GM23338 (cell line): ENCODE measurements around the gene CELF4. TPM values are rescaled to one million over a fixed set of nuclear protein-coding genes. Genes with fewer than 3 reads are reported as not detected.
A peak's percentile ranks its signal among the peaks of the same experiment; 100 is the strongest.

Experiments used
- ATAC-seq: fragments of 200-7000 bp; cut with Tn5 transposase; 3 replicates; pipeline ENCODE4 v1.9.1; 2020
- DNase-seq: peaks from one replicate; pipeline ENCODE4 v3.0.0-alpha.2; 2015; ENCODE audit warnings: low spot score
- H2AFZ ChIP-seq: fragments of 200-600 bp; sonication (generic); 2 replicates; pipeline ENCODE4 v1.8.0; 2016; ENCODE audit warnings: antibody characterized with exemption, mild to moderate bottlenecking, moderate library complexity
- H3F3A ChIP-seq: fragments of 200-600 bp; sonication (generic); replicated peaks from 2 replicates; pipeline ENCODE4 v1.8.0; 2017; ENCODE audit warnings: antibody characterized with exemption, mixed run types, low read depth
- H3K27ac ChIP-seq: fragments of 200-600 bp; sonication (generic); 2 replicates; pipeline ENCODE4 v1.6.1; 2016; ENCODE audit warnings: low read depth
- H3K27me3 ChIP-seq: fragments of 200-600 bp; sonication (generic); 2 replicates; pipeline ENCODE4 v1.8.0; 2016; ENCODE audit warnings: mild to moderate bottlenecking, mixed run types, moderate library complexity; ENCODE audit not compliant: insufficient read depth
- H3K36me3 ChIP-seq: fragments of 200-600 bp; sonication (generic); 2 replicates; pipeline ENCODE4 v1.8.0; 2016; ENCODE audit warnings: mild to moderate bottlenecking; ENCODE audit not compliant: insufficient read depth
- H3K4me1 ChIP-seq: fragments of 200-600 bp; sonication (generic); 2 replicates; pipeline ENCODE4 v1.8.0; 2016; ENCODE audit warnings: mild to moderate bottlenecking, moderate library complexity; ENCODE audit not compliant: insufficient read depth
- H3K4me2 ChIP-seq: fragments of 200-600 bp; sonication (generic); 2 replicates; pipeline ENCODE4 v1.7.1; 2017; ENCODE audit warnings: mixed run types
- H3K4me3 ChIP-seq: fragments of 200-600 bp; sonication (generic); 2 replicates; pipeline ENCODE4 v1.6.1; 2016; ENCODE audit warnings: mixed run types
- H3K79me2 ChIP-seq: fragments of 200-600 bp; sonication (generic); replicated peaks from 2 replicates; pipeline ENCODE4 v1.8.0; 2017; ENCODE audit warnings: mild to moderate bottlenecking; ENCODE audit not compliant: insufficient read depth
- H3K9me2 ChIP-seq: fragments of 200-600 bp; sonication (generic); 2 replicates; pipeline ENCODE4 v1.8.0; 2017; ENCODE audit not compliant: insufficient read depth
- H4K20me1 ChIP-seq: fragments of 200-600 bp; sonication (generic); replicated peaks from 2 replicates; pipeline ENCODE4 v1.8.0; 2017; ENCODE audit warnings: mild to moderate bottlenecking; ENCODE audit not compliant: insufficient read depth
- H3K27ac Mint-ChIP-seq: 2 replicates; pipeline ENCODE4 v1.8.0; 2020; ENCODE audit warnings: inconsistent platforms, mild to moderate bottlenecking, moderate library complexity, mixed read lengths
- H3K27me3 Mint-ChIP-seq: 3 replicates; pipeline ENCODE4 v1.8.0; 2022; ENCODE audit warnings: low read depth, mild to moderate bottlenecking, moderate library complexity, mixed read lengths, inconsistent platforms; ENCODE audit not compliant: insufficient read depth, poor library complexity
- H3K36me3 Mint-ChIP-seq: 3 replicates; pipeline ENCODE4 v1.8.0; 2021; ENCODE audit warnings: low read depth, mild to moderate bottlenecking, inconsistent platforms, moderate library complexity, mixed read lengths
- H3K4me1 Mint-ChIP-seq: 3 replicates; pipeline ENCODE4 v1.8.0; 2020; ENCODE audit warnings: mild to moderate bottlenecking, inconsistent platforms, mixed read lengths
- H3K4me3 Mint-ChIP-seq: 3 replicates; pipeline ENCODE4 v1.8.0; 2021; ENCODE audit warnings: moderate library complexity, mild to moderate bottlenecking, inconsistent platforms, mixed read lengths
- H3K9me3 Mint-ChIP-seq: 3 replicates; pipeline ENCODE4 v1.8.0; 2020; ENCODE audit warnings: moderate library complexity, mild to moderate bottlenecking, inconsistent platforms, mixed read lengths
- EZH2 ChIP-seq: fragments of 200-600 bp; sonication (generic); IDR thresholded peaks from one replicate; pipeline ENCODE4 v1.8.0; 2017; ENCODE audit warnings: antibody characterized with exemption, mild to moderate bottlenecking, low read depth; ENCODE audit not compliant: unreplicated experiment
- ZNF114 ChIP-seq: fragments of 250-450 bp; sonication (Bioruptor Pico); IDR thresholded peaks from 2 replicates; pipeline ENCODE4 v1.5.0; 2020; ENCODE audit warnings: mild to moderate bottlenecking, moderate library complexity
- polyA plus RNA-seq: library from polyadenylated mRNA; unstranded; fragments of >200 nt; fragmentation: Nextera tagmentation; extraction: Ambion mirVana; gene quantifications from 2 replicates; pipeline ENCODE4 v1.2.1, GENCODE V29; 2016
- total RNA-seq: library from RNA; depleted of rRNA; stranded (reverse); fragments of >200 nt; shearing (Covaris generic); gene quantifications from 2 replicates; pipeline ENCODE4 v1.2.3, GENCODE V29; 2014
- TF ChIP-seq, protein P1 (sequence below): fragments of 250-450 bp; sonication (Bioruptor Pico); IDR thresholded peaks from 2 replicates; pipeline ENCODE4 v1.5.0; 2020; ENCODE audit warnings: mild to moderate bottlenecking, moderate library complexity
- TF ChIP-seq, protein P2 (sequence below), 2 experiments: fragments of 200-600 bp in 1 of 2; sonication (generic) in 1 of 2; conservative IDR thresholded peaks; 2 replicates each; pipeline versions ENCODE4 v1.5.1 to v1.6.1; 2016 to 2017; ENCODE audit warnings: antibody characterized with exemption in 2 of 2, low read depth in 2 of 2, mild to moderate bottlenecking in 2 of 2, moderate library complexity in 1 of 2
- TF ChIP-seq, protein P3 (sequence below): IDR thresholded peaks from 2 replicates; pipeline ENCODE4 v1.6.1; 2016; ENCODE audit warnings: antibody characterized with exemption

CELF4 gene
- total and polyA plus RNA-seq, 2 experiments from 2014 or later, result 2.6 to 6.7 TPM

DNA sequence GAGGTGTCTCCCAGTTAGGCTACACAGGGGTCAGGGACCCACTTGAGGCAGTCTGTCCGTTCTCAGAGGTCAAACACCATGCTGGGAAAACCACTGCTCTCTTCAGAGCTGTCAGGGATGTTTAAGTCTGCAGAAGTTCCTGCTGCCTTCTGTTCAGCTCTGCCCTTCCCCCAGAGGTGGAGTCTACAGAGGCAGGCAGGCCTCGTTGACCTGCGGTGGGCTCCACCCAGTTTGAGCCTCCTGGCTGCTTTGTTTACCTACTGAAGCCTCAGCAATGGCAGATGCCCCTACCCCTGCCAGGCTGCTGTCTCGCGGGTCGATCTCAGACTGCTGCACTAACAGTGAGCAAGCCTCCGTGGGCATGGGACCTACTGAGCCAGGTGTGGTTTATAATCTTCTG is 346.3 kb downstream of the CELF4 start (continued):
- TF ChIP-seq, protein P1, sequence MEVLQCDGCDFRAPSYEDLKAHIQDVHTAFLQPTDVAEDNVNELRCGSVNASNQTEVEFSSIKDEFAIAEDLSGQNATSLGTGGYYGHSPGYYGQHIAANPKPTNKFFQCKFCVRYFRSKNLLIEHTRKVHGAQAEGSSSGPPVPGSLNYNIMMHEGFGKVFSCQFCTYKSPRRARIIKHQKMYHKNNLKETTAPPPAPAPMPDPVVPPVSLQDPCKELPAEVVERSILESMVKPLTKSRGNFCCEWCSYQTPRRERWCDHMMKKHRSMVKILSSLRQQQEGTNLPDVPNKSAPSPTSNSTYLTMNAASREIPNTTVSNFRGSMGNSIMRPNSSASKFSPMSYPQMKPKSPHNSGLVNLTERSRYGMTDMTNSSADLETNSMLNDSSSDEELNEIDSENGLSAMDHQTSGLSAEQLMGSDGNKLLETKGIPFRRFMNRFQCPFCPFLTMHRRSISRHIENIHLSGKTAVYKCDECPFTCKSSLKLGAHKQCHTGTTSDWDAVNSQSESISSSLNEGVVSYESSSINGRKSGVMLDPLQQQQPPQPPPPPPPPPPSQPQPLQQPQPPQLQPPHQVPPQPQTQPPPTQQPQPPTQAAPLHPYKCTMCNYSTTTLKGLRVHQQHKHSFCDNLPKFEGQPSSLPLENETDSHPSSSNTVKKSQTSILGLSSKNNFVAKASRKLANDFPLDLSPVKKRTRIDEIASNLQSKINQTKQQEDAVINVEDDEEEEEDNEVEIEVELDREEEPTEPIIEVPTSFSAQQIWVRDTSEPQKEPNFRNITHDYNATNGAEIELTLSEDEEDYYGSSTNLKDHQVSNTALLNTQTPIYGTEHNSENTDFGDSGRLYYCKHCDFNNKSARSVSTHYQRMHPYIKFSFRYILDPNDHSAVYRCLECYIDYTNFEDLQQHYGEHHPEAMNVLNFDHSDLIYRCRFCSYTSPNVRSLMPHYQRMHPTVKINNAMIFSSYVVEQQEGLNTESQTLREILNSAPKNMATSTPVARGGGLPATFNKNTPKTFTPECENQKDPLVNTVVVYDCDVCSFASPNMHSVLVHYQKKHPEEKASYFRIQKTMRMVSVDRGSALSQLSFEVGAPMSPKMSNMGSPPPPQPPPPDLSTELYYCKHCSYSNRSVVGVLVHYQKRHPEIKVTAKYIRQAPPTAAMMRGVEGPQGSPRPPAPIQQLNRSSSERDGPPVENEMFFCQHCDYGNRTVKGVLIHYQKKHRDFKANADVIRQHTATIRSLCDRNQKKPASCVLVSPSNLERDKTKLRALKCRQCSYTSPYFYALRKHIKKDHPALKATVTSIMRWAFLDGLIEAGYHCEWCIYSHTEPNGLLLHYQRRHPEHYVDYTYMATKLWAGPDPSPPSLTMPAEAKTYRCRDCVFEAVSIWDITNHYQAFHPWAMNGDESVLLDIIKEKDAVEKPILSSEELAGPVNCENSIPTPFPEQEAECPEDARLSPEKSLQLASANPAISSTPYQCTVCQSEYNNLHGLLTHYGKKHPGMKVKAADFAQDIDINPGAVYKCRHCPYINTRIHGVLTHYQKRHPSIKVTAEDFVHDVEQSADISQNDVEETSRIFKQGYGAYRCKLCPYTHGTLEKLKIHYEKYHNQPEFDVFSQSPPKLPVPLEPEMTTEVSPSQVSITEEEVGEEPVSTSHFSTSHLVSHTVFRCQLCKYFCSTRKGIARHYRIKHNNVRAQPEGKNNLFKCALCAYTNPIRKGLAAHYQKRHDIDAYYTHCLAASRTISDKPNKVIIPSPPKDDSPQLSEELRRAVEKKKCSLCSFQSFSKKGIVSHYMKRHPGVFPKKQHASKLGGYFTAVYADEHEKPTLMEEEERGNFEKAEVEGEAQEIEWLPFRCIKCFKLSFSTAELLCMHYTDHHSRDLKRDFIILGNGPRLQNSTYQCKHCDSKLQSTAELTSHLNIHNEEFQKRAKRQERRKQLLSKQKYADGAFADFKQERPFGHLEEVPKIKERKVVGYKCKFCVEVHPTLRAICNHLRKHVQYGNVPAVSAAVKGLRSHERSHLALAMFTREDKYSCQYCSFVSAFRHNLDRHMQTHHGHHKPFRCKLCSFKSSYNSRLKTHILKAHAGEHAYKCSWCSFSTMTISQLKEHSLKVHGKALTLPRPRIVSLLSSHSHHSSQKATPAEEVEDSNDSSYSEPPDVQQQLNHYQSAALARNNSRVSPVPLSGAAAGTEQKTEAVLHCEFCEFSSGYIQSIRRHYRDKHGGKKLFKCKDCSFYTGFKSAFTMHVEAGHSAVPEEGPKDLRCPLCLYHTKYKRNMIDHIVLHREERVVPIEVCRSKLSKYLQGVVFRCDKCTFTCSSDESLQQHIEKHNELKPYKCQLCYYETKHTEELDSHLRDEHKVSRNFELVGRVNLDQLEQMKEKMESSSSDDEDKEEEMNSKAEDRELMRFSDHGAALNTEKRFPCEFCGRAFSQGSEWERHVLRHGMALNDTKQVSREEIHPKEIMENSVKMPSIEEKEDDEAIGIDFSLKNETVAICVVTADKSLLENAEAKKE (CRISPR knock-in tag), result no peak
- no peak for TF ChIP-seq ZNF114
- no peak for TF ChIP-seq EZH2

DNA sequence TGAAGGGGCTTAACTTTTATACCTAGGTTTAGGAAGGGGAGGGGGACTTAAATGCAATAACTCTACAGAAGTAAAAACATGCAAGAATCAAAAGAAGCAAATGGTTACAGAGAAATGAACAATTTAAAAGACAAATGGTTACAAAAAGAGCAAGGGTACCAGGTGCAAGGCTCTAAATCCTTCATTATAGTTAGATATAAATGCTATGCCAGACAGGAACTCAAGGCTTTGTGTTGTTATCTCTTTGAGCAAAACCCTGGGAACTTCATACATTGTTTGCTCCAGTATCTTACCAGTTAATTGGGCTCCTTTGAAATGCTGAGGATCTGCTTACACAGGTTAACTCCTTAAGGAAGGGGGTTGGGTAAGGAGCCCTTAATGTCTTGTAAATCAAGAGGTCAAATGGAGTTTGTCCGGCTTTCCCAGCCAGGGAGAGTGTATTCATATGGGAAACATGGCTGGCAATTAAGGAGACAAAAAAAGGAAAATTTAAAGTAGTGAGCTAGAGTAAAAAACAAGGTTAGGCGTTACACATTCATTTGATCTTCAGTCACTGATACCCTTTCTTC is 347.5 kb downstream of the CELF4 start:
- H3K4me3 ChIP-seq, result no peak overlapping the region
- TF ChIP-seq, protein P2, sequence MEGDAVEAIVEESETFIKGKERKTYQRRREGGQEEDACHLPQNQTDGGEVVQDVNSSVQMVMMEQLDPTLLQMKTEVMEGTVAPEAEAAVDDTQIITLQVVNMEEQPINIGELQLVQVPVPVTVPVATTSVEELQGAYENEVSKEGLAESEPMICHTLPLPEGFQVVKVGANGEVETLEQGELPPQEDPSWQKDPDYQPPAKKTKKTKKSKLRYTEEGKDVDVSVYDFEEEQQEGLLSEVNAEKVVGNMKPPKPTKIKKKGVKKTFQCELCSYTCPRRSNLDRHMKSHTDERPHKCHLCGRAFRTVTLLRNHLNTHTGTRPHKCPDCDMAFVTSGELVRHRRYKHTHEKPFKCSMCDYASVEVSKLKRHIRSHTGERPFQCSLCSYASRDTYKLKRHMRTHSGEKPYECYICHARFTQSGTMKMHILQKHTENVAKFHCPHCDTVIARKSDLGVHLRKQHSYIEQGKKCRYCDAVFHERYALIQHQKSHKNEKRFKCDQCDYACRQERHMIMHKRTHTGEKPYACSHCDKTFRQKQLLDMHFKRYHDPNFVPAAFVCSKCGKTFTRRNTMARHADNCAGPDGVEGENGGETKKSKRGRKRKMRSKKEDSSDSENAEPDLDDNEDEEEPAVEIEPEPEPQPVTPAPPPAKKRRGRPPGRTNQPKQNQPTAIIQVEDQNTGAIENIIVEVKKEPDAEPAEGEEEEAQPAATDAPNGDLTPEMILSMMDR (conservative IDR thresholded peaks at IDR 0.05; ENCODE audit: low read depth in 2 of 2), result no peak
- TF ChIP-seq, protein P1 (CRISPR knock-in tag), result no peak
- TF ChIP-seq, protein P3, sequence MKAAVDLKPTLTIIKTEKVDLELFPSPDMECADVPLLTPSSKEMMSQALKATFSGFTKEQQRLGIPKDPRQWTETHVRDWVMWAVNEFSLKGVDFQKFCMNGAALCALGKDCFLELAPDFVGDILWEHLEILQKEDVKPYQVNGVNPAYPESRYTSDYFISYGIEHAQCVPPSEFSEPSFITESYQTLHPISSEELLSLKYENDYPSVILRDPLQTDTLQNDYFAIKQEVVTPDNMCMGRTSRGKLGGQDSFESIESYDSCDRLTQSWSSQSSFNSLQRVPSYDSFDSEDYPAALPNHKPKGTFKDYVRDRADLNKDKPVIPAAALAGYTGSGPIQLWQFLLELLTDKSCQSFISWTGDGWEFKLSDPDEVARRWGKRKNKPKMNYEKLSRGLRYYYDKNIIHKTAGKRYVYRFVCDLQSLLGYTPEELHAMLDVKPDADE, result no peak

More for the DNA sequence above, 347.5 kb downstream of the CELF4 start:
- Histone ChIP-seq H3K4me1 (peaks cover 15% of the 10 kb centered on the region), H3K79me2 (no peaks in the 10 kb centered on the region), H3K27ac (no peak overlapping the region), H2AFZ (no peak overlapping the region), H3K36me3 (peaks cover 3% of the 10 kb centered on the region; the same call in 1 of the 2 replicates), H3K4me2 (peak overlapping the region; percentile 24; the same call in 1 of the 2 replicates), H4K20me1 (peaks cover 13% of the 10 kb centered on the region; the same call in 1 of the 2 replicates), H3F3A (no peaks in the 10 kb centered on the region), H3K9me2 (no peaks in the 10 kb centered on the region), H3K27me3 (peaks cover 91% of the 10 kb centered on the region)
- Mint-ChIP-seq H3K9me3 (peaks cover 28% of the 10 kb centered on the region), H3K27ac (no peak overlapping the region), H3K4me3 (peak overlapping the region; percentile 13; the same call in 2 of the 3 replicates), H3K36me3 (peaks cover 5% of the 10 kb centered on the region; the same call in 1 of the 3 replicates), H3K4me1 (peaks cover 22% of the 10 kb centered on the region), H3K27me3 (peaks cover 61% of the 10 kb centered on the region)
- ATAC-seq (peak; percentile 94), DNase-seq (peak; percentile 92)
